Measurements from ENCODE around the gene TMCO4.

The TMCO4 gene

GRCh38 chr1:19812875-19813642 lies 13.3 kb upstream of the TMCO4 start:
- DNase-seq = no peak

DNA sequence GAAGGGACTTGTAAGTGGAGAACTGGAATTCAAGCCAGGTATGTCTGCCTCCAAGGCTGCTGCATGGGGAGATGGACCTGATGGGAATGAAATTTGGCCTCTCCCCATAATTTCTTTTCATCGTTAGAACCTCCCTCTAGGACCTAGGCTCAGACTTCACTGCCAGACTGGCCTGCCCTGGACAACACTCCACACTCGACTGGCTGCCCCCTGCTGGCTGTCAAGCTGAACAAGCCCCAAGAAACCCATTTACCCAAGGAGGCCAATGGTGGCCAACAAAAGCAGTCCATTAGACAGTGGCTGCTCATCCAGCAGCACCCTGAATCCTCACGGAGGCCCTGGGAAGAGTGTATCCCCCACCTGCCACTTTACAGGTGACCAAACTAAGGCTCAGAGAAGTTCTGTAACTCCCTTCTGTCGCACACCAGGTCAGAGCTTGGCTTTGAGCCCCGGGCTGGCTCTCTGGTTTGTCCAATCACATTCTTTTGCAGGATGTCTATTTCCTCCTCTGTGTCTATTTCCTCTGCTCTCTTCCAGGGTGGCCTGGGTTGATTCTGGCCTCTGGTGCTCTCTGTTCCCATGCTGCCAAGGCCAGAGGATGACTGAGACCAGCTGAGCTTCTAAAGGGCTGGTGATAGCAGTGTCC lies 11.6 kb upstream of the TMCO4 start:
- peak; percentile 46 for DNase-seq

- DNase-seq = no peak
Observed at GRCh38 chr1:19809044-19809750, 9.5 kb upstream of the TMCO4 start.

DNA sequence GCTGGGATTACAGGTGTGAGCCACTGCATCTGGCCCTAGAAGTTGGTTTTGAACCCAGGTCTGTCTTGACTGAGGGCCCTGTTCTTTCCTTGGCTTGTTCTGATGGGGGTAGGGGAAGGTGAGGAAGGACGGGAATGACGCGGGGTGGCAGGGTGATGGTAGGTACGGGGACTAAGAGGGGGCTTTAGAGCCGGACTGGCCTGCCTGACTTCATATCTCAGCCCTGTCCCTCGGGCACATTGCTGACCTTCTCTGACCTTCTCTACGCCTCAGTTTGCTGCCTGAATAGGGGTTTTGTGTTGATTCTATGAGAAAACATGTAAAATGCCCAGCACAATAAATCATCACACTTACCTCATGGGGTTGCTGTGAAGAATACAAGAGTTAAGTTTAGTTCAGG lies 8.6 kb upstream of the TMCO4 start:
- no peak for DNase-seq

GRCh38 chr1:19804831-19805251 lies 5.1 kb upstream of the TMCO4 start:
- DNase-seq = no peak

GRCh38 chr1:19802269-19802668 lies 2.6 kb upstream of the TMCO4 start:
- DNase-seq = no peak

DNA sequence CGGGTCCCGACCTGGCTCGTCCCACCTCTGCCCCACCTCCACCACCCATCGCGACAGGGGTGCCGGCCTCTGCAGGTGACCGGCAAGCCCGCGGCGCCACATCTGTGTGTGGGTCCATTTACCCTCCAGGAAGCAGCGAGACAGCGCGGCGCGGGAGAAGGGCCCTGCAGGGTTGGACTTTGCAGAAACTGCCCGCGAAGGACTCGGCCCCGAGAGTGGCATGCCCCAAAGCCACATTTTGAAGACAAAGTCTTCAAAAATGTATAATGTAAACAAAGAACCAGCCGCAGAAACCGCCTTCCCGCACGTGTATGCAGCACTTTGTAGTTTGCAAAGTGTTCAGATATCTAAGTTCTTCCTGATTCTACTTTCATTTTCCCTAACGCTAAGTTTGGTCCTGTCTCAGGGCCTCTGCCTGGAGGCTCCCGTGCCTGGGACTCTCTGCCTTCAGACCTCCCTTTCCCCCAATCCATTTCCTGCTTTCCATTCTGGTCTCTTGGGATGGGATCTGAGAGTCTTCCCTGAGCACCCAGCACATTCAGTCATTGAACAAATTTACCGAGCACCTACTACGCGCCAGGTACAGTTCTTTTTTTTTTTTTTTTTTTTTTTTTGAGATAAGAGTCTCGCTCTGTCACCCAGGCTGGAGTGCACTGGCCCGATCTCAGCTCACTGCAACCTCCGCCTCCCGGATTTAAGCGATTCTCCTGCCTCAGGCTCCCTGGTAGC lies 524 bp upstream of the TMCO4 start:
- DNase-seq = peak; percentile 79

GRCh38 chr1:19798486-19799229 lies 1.1 kb downstream of the TMCO4 start:
- DNase-seq = no peak

DNA sequence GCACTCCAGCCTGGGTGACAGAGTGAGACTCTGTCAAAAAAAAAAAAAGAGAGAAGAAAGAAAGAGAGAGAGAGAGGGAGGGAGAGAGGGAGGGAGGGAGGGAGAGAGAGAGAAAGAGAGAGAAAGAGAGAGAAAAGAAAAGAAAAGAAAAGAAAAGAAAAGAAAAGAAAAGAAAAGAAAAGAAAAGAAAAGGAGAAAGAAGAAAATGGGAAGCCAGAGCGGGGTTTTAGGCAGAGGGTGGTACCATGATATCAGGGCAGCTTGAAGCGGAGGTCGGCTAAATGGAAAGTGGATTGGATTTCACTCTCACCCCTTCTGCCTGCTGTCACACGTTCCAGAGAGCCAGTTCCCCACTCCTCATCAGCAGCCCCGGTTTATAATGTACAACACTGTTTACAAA lies 1.9 kb downstream of the TMCO4 start:
- DNase-seq = no peak

- DNase-seq = no peak
Observed at GRCh38 chr1:19794583-19794982, 5.1 kb downstream of the TMCO4 start.

DNA sequence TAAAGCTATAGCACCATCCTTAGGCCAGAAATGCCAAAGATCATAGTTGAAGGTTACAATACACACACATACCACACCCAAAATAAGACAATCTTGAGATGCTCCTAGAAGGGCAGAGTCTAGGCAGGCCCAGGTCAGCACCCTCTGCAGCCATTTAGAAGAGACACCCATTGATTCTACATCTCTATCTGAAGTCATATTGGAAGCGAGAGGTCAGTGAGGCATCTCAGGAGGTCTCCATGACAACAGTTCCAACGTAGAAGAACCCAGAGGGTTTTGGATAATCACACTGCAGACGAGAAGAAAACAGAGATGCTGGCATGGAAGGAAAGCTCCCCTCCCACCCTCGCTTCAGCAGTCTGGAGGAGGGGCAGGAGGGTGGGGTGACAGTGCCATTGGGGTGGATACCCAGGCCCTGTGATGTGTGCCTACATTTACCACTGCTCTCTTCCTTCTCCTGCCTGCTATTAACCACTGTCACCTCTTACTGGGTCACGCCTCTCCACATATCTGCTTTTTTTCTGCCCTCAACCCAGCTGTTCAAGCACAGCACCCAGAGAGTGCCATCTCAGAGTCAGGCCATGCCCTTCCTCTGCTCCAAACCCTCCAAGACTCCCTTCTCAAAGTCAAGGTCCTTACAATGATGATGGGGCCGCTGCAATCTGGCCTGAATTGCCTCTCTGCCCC lies 6.2 kb downstream of the TMCO4 start:
- DNase-seq = no peak

DNA sequence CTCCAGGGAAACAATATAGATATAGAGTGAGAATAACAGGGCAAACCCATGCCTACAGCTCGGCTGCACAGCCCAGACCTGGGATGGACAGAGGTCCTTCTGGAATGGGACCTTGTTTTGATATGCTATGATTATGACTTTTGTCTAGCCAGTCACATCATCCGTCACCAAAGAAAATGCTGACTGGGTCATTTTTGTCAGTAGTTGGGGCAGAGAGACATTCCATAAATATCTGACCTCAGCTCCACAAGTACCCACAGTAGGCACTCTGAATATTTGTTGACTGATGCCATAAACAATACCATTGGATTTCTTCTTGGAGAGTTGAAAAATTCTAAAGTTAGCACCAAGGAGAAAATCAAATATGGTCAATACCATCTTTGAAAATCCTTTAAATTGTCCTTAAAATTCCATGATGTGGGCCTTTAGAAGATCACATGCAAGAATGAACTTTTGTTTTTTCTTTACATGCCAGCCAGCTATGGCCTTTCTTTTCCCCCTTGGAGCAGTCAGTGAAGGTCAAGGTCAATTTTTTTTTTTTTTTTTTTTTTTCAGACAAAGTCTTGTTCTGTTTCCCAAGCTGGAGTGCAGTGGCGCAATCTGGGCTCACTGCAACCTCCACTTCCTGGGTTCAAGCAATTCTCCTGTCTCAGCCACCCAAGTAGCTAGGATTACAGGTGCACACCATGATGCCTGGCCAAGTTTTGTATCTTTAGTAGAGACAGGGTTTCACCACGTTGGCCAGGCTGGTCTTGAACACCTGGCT lies 7.3 kb downstream of the TMCO4 start:
- DNase-seq = no peak

DNA sequence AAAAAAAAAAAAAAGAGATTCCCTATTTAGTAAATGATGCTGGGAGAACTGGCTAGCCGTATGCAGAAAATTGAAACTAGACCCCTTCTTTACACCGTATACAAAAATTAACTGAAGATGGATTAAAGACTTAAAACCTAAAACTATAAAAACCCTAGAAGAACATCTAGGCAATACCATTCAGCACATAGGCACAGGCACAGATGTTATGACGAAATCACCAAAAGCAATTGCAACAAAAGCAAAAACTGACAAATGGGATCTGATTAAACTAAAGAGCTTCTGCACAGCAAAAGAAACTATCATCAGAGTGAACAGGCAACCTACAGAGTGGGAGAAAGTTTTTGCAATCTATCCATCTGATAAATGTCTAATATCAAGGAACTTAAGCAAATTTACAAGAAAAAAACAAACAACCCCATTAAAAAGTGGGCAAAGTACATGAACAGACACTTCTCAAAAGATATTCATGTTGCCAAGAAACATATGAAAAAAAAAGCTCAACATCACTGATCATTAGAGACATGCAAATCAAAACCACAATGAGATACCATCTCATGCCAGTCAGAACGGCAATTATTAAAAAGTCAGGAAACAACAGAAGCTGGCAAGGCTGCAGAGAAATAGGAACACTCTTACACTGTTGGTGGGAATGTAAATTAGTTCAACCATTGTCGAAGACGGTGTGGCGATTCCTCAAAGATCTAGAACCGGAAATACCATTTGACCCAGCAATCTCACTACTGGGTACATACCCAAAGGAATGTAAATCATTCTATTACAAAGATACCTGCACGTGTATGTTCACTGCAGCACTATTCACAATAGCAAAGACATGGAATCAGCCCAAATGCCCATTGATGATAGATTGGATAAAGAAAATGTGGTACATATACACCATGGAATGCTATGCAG lies 9.4 kb downstream of the TMCO4 start:
- DNase-seq = peak; percentile 23

GRCh38 chr1:19786988-19787423 lies 12.7 kb downstream of the TMCO4 start:
- no peak for DNase-seq

GRCh38 chr1:19785660-19786059 lies 14.1 kb downstream of the TMCO4 start:
- DNase-seq = no peak

DNA sequence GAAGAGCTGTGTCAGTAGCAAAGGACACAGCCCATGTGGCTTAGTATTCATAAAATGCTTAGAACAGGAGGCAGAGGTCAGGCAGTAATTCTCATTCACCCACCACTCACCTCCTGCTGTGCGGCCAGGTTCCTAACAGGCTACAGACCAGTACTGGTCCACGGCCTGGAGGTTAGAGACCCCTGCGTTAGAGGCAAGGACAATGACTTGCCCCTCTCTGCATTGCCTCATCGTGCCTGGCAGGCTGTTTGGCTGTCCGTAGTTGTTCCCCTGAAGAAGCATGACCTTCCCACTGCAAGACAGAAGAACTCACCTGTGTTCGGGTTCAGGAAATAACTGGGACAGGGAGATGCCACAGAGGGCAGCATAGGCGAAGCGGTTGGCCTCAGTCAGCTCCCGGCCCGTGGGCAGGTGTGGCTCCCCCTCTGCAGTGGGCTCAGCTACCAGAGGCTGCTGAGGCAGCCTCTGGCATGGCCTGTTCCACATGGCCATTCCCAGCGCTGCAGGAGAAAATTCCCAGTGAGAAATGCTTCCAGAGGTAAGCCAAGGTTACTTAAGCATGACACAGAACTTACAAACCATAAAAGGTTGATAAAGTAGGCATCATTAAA lies 19.3 kb downstream of the TMCO4 start:
- DNase-seq = no peak

DNA sequence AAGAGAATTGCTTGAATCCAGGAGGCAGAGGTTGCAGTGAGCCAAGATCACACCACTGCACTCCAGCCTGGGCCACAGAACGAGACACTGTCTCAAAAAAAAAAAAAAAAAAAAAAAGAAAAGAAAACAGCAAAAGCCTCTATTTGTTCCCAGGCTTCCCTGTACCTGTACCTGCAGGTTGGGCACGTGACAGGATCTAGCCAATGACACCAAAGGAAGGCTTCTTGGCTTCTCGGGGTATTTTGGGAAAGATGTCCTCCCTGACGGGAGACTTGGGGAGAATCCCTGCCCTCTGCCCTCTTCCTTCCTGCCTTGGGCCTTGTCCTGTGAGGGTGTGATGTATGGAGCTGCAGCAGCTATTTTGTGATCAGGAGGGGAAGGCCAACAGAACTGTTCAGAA lies 22.8 kb downstream of the TMCO4 start:
- no peak for DNase-seq

DNA sequence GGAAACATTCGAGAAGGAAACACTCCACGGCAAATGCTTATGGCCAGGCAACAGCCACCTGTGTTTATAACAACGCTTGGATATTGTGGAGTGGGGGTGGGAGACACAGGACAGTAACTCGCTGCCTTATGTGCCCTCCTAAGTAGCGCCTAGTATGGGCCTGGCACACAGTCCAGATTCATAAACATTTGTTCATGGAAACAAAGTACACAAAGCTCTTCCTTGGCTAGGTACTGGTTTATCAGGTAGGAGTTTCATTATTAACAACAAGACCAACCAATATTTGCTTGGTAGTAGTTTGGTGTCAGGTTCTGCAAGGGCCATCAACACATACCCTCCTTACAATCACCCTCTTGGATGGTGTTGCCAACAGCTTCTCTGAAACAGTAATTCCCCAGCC lies 23.4 kb downstream of the TMCO4 start:
- DNase-seq = no peak

- DNase-seq = no peak
Observed at GRCh38 chr1:19775831-19776230, 23.9 kb downstream of the TMCO4 start.

All from fibroblast of skin of abdomen (primary cell).